NCI-H1105 treated with DMSO at 0.1 percent for 48 hours (cell line): Measurements from ENCODE around the gene SLC16A3.
A peak's percentile ranks its signal among the peaks of the same experiment; 100 is the strongest.

Experiments
- DNase-seq: peaks from one replicate; lab custom pipeline; 2025; lab: John Stamatoyannopoulos, UW

SLC16A3 gene

GRCh38 chr17:82236142-82236971 lies 7.5 kb downstream of the SLC16A3 start:
- DNase-seq: peak; percentile 62

GRCh38 chr17:82237083-82237745 lies 8.4 kb downstream of the SLC16A3 start:
- DNase-seq: no peak

GRCh38 chr17:82237746-82238471 lies 9.1 kb downstream of the SLC16A3 start:
- no peak for DNase-seq

GRCh38 chr17:82238472-82239201 lies 9.8 kb downstream of the SLC16A3 start:
- DNase-seq: no peak

- no peak for DNase-seq
These were observed 10.6 kb downstream of the SLC16A3 start for GRCh38 chr17:82239401-82239925.

- no peak for DNase-seq
These were observed 11.2 kb downstream of the SLC16A3 start for GRCh38 chr17:82239926-82240505.

- DNase-seq: no peak
These were observed 11.8 kb downstream of the SLC16A3 start for GRCh38 chr17:82240506-82241182.

- DNase-seq: no peak
These were observed 12.5 kb downstream of the SLC16A3 start for GRCh38 chr17:82241183-82241925.

GRCh38 chr17:82241926-82242697 lies 13.3 kb downstream of the SLC16A3 start:
- DNase-seq: no peak

GRCh38 chr17:82242698-82242976 lies 13.8 kb downstream of the SLC16A3 start:
- no peak for DNase-seq

- DNase-seq: no peak
These were observed 14.3 kb downstream of the SLC16A3 start for GRCh38 chr17:82242977-82243647.

- no peak for DNase-seq
These were observed 15.0 kb downstream of the SLC16A3 start for GRCh38 chr17:82243648-82244412.

- DNase-seq: no peak
These were observed 15.7 kb downstream of the SLC16A3 start for GRCh38 chr17:82244413-82245133.

GRCh38 chr17:82245134-82246039 lies 16.5 kb downstream of the SLC16A3 start:
- DNase-seq: no peak

- DNase-seq: no peak
These were observed 17.2 kb downstream of the SLC16A3 start for GRCh38 chr17:82246040-82246364.

- no peak for DNase-seq
These were observed 17.7 kb downstream of the SLC16A3 start for GRCh38 chr17:82246365-82247181.
